Measurements from ENCODE around the gene CBX1.

DNA sequence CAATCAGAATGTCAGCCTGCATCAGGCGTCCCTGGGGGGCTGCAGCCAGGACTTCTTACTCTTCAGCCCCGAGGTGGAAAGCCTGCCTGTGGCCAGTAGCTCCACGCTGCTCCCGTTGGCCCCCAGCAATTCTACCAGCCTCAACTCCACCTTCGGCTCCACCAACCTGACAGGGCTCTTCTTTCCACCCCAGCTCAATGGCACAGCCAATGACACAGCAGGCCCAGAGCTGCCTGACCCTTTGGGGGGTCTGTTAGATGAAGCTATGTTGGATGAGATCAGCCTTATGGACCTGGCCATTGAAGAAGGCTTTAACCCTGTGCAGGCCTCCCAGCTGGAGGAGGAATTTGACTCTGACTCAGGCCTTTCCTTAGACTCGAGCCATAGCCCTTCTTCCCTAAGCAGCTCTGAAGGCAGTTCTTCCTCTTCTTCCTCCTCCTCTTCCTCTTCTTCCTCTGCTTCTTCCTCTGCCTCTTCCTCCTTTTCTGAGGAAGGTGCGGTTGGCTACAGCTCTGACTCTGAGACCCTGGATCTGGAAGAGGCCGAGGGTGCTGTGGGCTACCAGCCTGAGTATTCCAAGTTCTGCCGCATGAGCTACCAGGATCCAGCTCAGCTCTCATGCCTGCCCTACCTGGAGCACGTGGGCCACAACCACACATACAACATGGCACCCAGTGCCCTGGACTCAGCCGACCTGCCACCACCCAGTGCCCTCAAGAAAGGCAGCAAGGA is 42.7 kb downstream of the CBX1 start:
- TF ChIP-seq, protein P1, sequence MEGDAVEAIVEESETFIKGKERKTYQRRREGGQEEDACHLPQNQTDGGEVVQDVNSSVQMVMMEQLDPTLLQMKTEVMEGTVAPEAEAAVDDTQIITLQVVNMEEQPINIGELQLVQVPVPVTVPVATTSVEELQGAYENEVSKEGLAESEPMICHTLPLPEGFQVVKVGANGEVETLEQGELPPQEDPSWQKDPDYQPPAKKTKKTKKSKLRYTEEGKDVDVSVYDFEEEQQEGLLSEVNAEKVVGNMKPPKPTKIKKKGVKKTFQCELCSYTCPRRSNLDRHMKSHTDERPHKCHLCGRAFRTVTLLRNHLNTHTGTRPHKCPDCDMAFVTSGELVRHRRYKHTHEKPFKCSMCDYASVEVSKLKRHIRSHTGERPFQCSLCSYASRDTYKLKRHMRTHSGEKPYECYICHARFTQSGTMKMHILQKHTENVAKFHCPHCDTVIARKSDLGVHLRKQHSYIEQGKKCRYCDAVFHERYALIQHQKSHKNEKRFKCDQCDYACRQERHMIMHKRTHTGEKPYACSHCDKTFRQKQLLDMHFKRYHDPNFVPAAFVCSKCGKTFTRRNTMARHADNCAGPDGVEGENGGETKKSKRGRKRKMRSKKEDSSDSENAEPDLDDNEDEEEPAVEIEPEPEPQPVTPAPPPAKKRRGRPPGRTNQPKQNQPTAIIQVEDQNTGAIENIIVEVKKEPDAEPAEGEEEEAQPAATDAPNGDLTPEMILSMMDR (IDR thresholded peaks at IDR 0.05) = no peak
- TF ChIP-seq POLR2A (IDR thresholded peaks at IDR 0.05) = no peak
